Nephron (organoid): Measurements from ENCODE around the gene CCDC107.

Experiments
- H3K27ac Mint-ChIP-seq, 3 experiments: 2 replicates each; pipeline ENCODE4 v1.8.0; 2020; ENCODE audit warnings: mixed read lengths in 3 of 3, mild to moderate bottlenecking in 2 of 3, moderate library complexity in 1 of 3
- H3K27me3 Mint-ChIP-seq: 2 replicates; pipeline ENCODE4 v1.8.0; 2021; ENCODE audit warnings: low read depth, mild to moderate bottlenecking, moderate library complexity, mixed read lengths
- H3K36me3 Mint-ChIP-seq: 2 replicates; pipeline ENCODE4 v1.8.0; 2020; ENCODE audit warnings: low read depth, mixed read lengths
- H3K4me1 Mint-ChIP-seq: 2 replicates; pipeline ENCODE4 v1.8.0; 2020; ENCODE audit warnings: mixed read lengths
- H3K4me3 Mint-ChIP-seq, 3 experiments: 2 replicates each; pipeline ENCODE4 v1.8.0; 2020; ENCODE audit warnings: mild to moderate bottlenecking in 3 of 3, mixed read lengths in 3 of 3, moderate library complexity in 2 of 3
- H3K9me3 Mint-ChIP-seq: 2 replicates; pipeline ENCODE4 v1.8.0; 2020; ENCODE audit warnings: mixed read lengths
- TF ChIP-seq, protein P1 (sequence below), 3 experiments: fragments of 200-600 bp; sonication (generic); IDR thresholded peaks; one replicate each; pipeline ENCODE4 v1.5.0; 2021; ENCODE audit warnings: antibody characterized with exemption in 3 of 3; ENCODE audit not compliant: unreplicated experiment in 3 of 3

The CCDC107 gene

DNA sequence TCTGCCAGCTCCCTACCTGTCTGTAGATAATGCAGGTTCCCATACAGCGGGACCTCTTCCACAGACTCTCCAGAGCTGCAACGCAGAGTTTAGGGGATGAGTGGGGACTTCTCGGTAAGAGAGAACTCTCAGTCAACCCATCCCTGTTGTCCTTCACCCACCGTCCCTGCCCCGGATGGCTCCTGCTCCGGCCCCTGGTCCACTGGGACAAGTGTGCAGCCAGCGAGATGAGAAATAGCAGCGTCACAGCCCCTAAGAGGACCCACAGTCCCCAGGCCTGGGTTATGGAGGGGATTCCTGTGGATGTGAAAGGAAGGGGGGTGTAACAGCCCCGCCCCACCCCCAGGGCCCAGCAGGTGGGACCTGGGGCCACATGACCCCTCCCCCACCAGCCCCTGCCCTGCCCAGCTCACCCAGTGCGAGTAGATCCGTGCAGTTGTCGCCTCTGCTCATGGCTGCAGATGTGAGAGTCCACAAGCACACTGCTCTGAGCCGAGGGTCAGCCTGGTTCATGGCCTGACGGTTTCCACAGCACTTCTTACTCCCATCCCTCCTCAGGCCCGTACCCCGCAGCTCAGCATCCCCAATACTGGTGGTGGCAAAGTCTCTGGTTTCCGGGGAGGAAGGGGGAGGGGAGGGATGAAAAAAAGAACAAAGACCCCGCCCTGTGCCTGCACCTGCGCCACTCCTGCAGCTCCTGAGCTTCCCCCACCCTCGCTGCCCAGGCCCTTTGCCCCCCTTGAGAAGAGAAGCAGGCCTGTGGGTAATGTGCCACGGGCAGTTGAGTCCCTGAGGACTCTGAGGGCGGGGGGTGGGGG, 7.5 kb upstream of the CCDC107 start, which contains the start of gene SIT1:
SIT1 (minus strand) TSS at position 591 of the 818 bp plus-strand sequence; CDS start at position 513, 78 bp downstream.
- peak within 1 kb of the TSS in 2 of 3 experiments; percentile 26 to 49 for H3K27ac Mint-ChIP-seq
- peaks cover 3% of the 10 kb centered on the region for H3K27me3 Mint-ChIP-seq
- TF ChIP-seq, protein P1, sequence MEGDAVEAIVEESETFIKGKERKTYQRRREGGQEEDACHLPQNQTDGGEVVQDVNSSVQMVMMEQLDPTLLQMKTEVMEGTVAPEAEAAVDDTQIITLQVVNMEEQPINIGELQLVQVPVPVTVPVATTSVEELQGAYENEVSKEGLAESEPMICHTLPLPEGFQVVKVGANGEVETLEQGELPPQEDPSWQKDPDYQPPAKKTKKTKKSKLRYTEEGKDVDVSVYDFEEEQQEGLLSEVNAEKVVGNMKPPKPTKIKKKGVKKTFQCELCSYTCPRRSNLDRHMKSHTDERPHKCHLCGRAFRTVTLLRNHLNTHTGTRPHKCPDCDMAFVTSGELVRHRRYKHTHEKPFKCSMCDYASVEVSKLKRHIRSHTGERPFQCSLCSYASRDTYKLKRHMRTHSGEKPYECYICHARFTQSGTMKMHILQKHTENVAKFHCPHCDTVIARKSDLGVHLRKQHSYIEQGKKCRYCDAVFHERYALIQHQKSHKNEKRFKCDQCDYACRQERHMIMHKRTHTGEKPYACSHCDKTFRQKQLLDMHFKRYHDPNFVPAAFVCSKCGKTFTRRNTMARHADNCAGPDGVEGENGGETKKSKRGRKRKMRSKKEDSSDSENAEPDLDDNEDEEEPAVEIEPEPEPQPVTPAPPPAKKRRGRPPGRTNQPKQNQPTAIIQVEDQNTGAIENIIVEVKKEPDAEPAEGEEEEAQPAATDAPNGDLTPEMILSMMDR (IDR thresholded peaks at IDR 0.05; ENCODE audit: unreplicated experiment in 3 of 3): no peak
- H3K4me1 Mint-ChIP-seq: peaks cover 23% of the 10 kb centered on the region
- H3K9me3 Mint-ChIP-seq: no peaks in the 10 kb centered on the region
- H3K36me3 Mint-ChIP-seq: no peaks in the 10 kb centered on the region
- H3K4me3 Mint-ChIP-seq: no peak within 1 kb of the TSS

DNA sequence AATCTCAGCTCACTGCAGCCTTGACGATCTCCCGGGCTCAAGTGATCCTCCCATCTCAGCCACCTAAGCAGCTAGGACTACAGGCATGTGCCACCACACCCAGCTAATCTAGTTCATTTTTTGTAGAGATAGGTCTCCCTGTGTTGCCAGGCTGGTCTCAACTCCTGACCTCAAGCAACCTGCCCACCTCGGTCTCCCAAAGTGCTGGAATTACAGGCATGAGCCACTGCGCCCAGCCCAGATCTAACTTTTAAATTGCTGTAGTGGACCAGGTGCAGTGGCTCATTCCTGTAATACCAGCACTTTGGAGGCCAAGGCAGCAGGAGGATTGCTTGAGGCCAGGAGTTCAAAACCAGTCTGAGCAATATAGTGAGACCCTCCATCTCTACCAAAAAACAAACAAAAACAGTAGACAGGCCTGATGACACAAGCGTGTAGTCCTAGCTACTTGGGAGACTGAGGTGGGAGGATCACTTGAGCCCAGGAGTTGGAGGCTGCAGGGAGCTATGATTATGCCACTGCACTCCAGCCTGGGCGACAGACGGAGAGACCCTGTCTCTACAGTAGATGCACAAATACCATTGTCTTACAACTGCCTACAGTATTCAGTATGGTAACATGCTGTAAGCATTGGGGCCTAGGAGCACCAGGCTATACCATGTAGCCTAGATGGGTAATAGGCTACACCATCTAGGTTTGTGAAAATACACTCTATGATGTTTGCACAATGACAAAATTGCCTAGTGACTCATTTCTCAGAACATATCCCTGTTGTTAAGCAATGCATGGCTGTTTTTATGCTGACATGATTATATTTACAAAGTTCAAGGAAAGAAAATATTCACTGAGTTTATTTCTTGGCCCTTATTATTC, 5.9 kb upstream of the CCDC107 start:
- TF ChIP-seq, protein P1 (IDR thresholded peaks at IDR 0.05; ENCODE audit: unreplicated experiment in 3 of 3): no peak
- no peak overlapping the region for H3K27ac Mint-ChIP-seq
- no peaks in the 10 kb centered on the region for H3K36me3 Mint-ChIP-seq
- H3K4me3 Mint-ChIP-seq: no peak overlapping the region
- H3K27me3 Mint-ChIP-seq: peaks cover 3% of the 10 kb centered on the region
- H3K9me3 Mint-ChIP-seq: no peaks in the 10 kb centered on the region
- peaks cover 26% of the 10 kb centered on the region for H3K4me1 Mint-ChIP-seq

DNA sequence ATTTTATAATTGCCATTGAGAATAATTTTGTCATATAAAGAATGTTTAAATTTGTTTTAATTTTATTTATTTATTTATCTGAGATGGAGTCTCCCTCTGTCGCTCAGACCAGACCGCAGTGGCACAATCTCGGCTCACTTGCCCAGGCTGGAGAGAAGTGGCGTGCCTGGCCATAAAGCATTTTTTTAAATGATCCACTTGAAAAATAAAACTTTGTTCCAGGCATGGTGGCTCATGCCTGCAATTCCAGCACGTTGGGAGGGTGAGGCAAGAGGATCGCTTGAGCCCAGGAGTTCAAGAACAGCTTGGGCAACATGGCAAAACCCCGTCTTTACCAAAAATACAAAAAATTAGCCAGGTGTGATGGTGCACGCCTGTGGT, 5.3 kb upstream of the CCDC107 start:
- peaks cover 5% of the 10 kb centered on the region for H3K27me3 Mint-ChIP-seq
- no peak overlapping the region for H3K4me3 Mint-ChIP-seq
- TF ChIP-seq, protein P1 (IDR thresholded peaks at IDR 0.05; ENCODE audit: unreplicated experiment in 3 of 3): no peak
- H3K27ac Mint-ChIP-seq: no peak overlapping the region
- no peaks in the 10 kb centered on the region for H3K9me3 Mint-ChIP-seq
- no peaks in the 10 kb centered on the region for H3K36me3 Mint-ChIP-seq
- peaks cover 21% of the 10 kb centered on the region for H3K4me1 Mint-ChIP-seq

DNA sequence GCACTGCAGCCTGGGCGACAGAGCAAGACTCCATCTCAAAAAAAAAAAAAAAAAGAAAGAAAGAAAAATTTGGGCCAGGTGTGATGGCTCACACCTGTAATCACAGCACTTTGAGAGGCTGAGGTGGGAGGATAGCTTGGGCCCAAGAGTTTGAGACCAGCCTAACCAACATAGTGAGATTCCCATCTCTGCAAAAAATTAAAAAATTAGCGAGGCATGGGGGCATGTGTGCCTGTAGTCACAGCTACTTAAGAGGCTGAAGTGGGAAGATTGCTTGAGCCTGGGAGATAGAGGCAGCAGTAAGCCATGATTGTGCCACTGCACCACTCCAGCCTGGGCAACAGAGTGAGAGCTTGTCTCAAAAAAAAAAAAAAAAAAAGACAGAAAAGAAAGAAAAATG, 4.5 kb upstream of the CCDC107 start:
- Mint-ChIP-seq H3K36me3 (no peaks in the 10 kb centered on the region), H3K27ac (no peak overlapping the region), H3K27me3 (peaks cover 8% of the 10 kb centered on the region), H3K9me3 (no peaks in the 10 kb centered on the region), H3K4me3 (no peak overlapping the region), H3K4me1 (peaks cover 13% of the 10 kb centered on the region)
- TF ChIP-seq, protein P1 (IDR thresholded peaks at IDR 0.05; ENCODE audit: unreplicated experiment in 3 of 3): no peak

DNA sequence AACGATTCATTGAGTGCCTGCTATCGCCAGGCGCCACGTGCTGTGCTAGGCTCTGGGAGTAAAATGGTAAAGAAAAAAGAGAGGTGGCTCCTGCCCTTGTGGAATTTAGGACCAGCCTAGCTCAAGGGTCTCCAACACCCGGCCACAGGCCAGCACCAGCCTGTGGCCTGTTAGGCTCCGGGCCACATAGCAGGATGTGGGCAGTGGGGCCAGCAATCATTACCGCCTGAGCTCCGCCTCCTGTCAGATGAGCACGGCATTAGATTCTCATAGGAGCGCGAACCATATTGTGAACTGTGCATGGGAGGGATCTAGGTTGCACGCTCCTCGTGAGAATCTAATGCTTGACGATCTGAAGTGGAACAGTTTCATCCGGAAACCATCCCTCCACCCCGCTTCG, 1.7 kb upstream of the CCDC107 start:
- peak overlapping the region; percentile 78 to 84 (median 80) for H3K4me3 Mint-ChIP-seq
- peaks cover 34% of the 10 kb centered on the region for H3K4me1 Mint-ChIP-seq
- TF ChIP-seq, protein P1 (IDR thresholded peaks at IDR 0.05; ENCODE audit: unreplicated experiment in 3 of 3): no peak
- peak overlapping the region; percentile 99 for H3K27ac Mint-ChIP-seq
- peaks cover 20% of the 10 kb centered on the region for H3K36me3 Mint-ChIP-seq
- peaks cover 8% of the 10 kb centered on the region for H3K27me3 Mint-ChIP-seq
- no peaks in the 10 kb centered on the region for H3K9me3 Mint-ChIP-seq
